IPS DF 4.7 (cell line): ENCODE results near the gene ZNF688.
"Not testable (repeated sequence)": the region's sequence is repeated elsewhere in the genome, so short reads cannot be mapped to it uniquely, and the experiment has no call there.

ENCODE experiments used
- DNase-seq: peaks from one replicate; pipeline ENCODE4 v3.0.0-alpha.2; 2013; ENCODE audit warnings: low spot score; ENCODE audit errors: extremely low read depth

The ZNF688 gene

GRCh38 chr16:30571445-30572322 lies at the start of gene ZNF688:
TSS of gene ZNF688 (minus strand) at chr16:30571714. CDS start at chr16:30571629, 85 bp downstream.
- peak; percentile 82 for DNase-seq

GRCh38 chr16:30620169-30620568 lies 48.7 kb upstream of the ZNF688 start:
- DNase-seq, result no peak

- DNase-seq, result no peak
Observed at GRCh38 chr16:30619638-30620037, 48.1 kb upstream of the ZNF688 start.

DNA sequence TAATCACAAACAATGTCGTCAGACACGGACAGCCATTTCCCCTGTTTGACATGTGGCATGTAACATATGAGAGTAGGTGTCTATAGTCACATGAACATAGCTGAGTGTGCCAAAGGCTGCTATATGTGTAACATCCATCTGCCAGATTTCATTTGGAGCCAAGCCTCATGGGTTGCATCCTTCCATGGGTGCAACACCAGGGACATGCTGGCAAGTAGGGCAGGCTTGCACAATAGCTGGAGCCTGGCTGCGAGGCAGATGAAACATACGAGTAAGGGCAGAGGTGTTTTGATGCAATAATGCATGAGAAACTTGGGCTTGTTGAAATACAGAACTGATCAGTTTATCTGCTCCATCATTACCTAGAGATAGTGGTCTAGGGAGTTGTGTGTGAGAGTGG lies 47.7 kb upstream of the ZNF688 start:
- DNase-seq, result no peak

- DNase-seq, result no peak
Observed at GRCh38 chr16:30615358-30616091, 44.0 kb upstream of the ZNF688 start.

DNA sequence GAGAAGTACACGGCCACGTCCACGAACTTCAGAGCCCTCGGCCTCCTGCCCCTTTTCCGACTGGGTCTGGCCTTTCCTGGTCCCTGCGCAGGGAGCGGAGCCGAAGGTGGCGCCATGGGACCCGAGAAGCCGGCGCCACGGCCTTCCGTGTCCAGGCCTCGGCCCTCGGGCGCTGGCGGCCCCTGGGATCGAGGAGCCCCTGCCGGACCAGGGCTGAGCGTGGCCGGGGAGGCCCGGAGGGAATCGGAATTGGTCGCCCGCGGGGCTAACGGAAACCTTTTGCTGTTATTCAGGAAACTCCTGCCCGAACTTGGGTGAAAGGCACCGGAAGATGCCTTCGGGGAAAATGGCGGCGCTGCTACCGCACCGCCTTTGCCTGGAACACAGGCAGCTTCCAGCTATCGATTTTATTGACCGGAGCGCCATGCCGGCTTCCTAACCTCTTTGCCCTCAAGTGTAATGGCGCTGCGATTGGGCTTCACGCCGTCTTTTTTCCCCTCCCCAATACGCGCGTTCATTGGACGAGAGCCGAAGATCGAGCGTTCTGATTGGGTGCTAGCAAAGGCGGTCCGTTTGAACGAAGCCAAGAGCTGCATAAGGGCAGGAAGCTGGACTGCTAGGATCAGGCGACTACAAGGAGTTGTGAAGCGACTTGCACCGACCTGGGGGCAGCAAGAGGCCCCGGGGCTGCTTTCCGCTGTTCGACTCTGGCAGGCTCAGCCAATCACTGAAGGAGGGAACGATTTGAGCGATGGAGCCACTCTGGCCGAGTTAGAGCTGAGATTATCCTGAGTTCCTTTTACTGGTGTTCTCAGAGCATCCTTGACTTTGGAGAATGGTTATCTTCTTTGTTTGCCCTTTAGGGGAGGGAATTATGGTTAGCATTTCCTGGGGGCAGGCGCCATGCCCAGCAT lies 38.7 kb upstream of the ZNF688 start, which contains the start of gene ZNF689:
TSS of gene ZNF689 (minus strand) at position 464 of the 914 bp plus-strand sequence. CDS start at position 116, 348 bp downstream.
- peak; percentile 95 for DNase-seq

DNA sequence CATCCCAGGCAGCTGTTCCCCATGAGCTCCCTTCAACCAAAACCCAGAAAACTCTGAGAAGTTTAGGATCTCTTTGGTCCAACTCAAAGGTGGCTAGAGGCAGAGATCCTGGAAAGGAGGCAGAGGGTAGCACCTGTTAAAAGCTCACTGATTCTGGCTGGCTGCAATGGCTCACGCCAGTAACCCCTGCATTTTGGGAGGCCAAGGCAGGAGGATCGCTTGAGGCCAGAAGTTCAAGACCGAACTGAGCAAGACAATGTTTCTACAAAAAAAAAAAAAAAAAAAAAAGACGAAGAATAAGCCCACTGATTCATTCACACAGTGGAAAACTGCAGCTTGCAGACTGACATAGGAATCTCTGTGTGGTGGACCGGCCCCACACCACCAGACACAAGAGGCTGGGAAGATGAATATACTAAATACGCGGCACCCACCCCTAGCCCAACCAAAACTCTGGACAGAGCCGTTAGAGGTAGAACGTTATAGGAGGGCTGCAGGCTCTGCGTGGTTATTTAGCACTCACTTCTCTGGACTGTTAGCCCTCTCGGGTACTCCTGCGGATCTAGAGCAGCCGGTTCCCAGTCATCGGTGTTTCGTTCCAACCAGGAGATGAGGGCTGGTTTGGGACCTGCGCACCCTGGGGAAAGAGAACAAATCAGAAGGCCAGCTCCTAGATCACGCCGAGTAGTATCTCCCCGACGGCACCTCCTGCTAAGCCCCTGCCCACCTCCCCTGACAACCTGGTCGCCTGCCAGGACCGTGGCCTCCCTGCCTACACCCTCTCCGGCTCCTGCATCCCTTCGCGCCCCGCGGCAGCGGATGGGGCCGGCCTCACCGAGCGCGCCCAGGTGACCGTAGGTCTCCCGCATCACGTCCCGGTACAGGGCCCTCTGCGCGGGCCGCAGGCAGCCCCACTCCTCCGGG lies 37.8 kb upstream of the ZNF688 start:
- no peak for DNase-seq

GRCh38 chr16:30606004-30606403 lies 34.5 kb upstream of the ZNF688 start:
- DNase-seq, result no peak

DNA sequence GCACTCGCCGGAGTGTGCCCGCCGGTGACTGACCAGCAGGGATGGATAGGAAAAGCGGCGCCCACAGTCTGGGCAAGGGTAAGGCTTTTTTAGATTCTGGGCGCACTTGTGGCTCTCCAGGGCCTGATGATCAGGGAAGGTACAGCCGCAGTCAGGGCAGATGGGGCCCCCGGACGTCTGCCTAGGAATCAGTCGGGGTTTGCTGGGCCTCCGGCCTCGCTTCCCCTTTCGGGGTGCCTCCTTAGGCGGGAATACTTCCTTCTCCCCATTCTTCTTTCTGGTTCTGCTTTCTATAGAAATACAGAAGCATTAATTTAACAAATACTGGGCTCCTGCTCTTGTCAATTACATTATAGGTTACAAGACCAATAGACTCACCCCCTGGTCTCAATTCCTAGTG lies 33.6 kb upstream of the ZNF688 start:
- DNase-seq, result no peak

DNA sequence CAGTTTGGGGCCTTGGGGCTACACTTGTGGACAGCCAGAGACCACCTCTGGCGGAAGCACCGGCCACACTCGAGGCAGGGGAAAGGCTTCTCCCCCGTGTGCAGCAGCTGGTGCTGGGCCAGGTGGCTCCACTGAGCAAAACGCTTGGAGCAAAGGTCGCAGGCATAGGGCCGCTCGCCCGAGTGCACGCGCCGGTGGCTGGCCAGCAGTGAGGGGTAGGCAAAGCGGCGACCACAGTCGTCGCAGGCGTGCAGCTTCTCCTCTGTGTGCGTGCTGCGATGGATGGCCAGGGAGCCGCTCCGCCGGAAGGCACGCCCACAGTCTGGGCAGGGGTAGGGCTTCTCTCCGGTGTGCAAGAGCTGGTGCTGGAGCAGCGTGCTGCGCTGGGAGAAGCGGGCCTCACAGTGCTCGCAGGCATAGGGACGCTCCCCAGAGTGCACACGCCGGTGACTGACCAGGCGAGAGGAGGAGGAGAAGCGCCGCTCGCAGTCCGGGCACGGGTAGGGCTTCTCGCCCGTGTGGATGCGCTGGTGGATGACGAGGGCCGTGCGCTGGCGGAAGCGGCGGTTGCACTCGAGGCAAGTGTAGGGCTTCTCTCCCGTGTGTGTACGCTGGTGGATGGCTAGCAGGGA lies 32.9 kb upstream of the ZNF688 start:
- no peak for DNase-seq

DNA sequence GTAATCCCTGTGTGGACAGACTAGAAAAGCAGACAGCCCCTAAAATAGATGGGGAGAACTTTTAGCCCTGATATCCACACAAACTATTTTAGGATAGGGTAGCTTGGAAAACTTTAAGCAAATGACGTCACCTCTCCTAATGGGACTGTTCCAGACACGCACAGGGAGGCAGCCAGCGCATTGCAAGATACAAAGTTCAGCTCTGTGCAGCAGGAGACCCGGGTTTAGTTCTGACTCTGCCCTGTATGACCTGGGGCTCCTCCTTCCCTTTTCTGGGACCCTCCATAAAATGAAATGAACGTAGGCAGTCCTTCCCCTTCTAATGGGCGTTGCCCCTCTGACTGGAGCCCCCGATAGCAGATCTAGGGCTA lies 32.4 kb upstream of the ZNF688 start:
- DNase-seq, result no peak

- no peak for DNase-seq
Observed at GRCh38 chr16:30602616-30603277, 31.2 kb upstream of the ZNF688 start.

DNA sequence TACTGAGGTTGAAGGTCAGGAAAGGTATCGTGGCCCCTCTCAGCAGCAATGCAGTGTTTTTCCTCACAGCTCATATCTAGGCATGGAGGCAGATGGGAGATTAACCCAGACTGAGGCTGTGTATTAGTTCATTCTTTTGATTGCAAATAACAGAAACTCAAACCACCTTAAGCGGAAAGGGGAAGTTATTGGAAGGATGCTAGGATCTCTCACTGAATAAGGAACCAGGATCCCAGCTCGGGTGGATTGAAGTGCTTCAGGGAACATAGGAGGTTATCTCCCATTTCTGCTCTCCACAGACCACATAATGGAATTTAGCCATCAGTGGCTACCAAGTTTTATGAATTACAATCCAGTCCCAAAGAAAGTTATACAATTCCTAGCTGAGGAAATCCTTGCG lies 30.5 kb upstream of the ZNF688 start:
- no peak for DNase-seq

DNA sequence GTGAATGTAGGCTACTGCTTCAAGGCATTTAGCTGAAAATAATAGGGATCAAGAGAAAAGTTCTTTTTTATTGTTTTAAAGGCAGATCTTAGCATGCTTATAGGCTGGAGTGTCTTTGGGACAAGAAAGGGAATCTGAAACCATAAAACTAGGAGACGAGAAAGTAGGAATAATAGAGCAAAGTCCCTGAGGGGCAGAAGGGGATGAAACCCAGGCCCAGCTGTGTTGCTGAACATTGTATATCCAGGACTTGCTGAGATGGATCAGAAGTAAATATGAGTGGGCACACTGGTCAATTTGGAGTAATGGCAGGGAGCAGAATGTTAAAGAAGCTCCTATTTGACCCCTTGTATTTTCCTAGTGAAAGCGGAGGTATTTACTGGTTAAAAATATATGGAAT lies 29.4 kb upstream of the ZNF688 start:
- DNase-seq, result no peak

GRCh38 chr16:30600215-30600614 lies 28.7 kb upstream of the ZNF688 start:
- no peak for DNase-seq

- DNase-seq, result no peak
Observed at GRCh38 chr16:30592871-30593270, 21.4 kb upstream of the ZNF688 start.

- not testable (repeated sequence) for DNase-seq
Observed at GRCh38 chr16:30590869-30591268, 19.4 kb upstream of the ZNF688 start.

- DNase-seq, result not testable (repeated sequence)
Observed at GRCh38 chr16:30589582-30589981, 18.1 kb upstream of the ZNF688 start.

- DNase-seq, result no peak
Observed at GRCh38 chr16:30588651-30589050, 17.1 kb upstream of the ZNF688 start.
